Neural cell (in vitro differentiated cells): ENCODE data around the gene MACROD1. TPM values are rescaled to one million over a fixed set of nuclear protein-coding genes. Genes with fewer than 3 reads are reported as not detected.

Source experiments
- H2AFZ ChIP-seq: fragments of 200-600, 300-800 bp; sonication (generic), shearing (Covaris generic); 2 replicates; pipeline ENCODE4 v1.6.0; 2014; ENCODE audit warnings: low read depth, mild to moderate bottlenecking, antibody characterized with exemption, low read length, moderate library complexity
- H3F3A ChIP-seq: fragments of 200-600 bp; shearing (Covaris generic); 2 replicates; pipeline ENCODE4 v1.6.1; 2016; ENCODE audit warnings: mild to moderate bottlenecking, moderate library complexity, mixed read lengths, antibody characterized with exemption, low read length; ENCODE audit not compliant: insufficient read depth, poor library complexity, severe bottlenecking
- H3K27ac ChIP-seq: fragments of 200-600, 300-800 bp; sonication (generic), shearing (Covaris generic); 2 replicates; pipeline ENCODE4 v1.5.1; 2014; ENCODE audit warnings: mild to moderate bottlenecking, low read length, moderate library complexity
- H3K27me3 ChIP-seq: fragments of 300-800, 200-600 bp; sonication (generic), shearing (Covaris generic); 2 replicates; pipeline ENCODE4 v1.6.0; 2014; ENCODE audit warnings: mild to moderate bottlenecking, low read depth, low read length, moderate library complexity; ENCODE audit not compliant: insufficient read depth
- H3K36me3 ChIP-seq: fragments of 300-800, 200-600 bp; sonication (generic), shearing (Covaris generic); 2 replicates; pipeline ENCODE4 v1.5.1; 2014; ENCODE audit warnings: mild to moderate bottlenecking, antibody characterized with exemption, low read length, moderate library complexity; ENCODE audit not compliant: insufficient read depth
- H3K4me2 ChIP-seq: fragments of 300-800, 200-600 bp; sonication (generic), shearing (Covaris generic); 2 replicates; pipeline ENCODE4 v1.6.0; 2014; ENCODE audit warnings: mild to moderate bottlenecking, low read length
- H3K4me3 ChIP-seq: fragments of 300-800, 200-600 bp; sonication (generic), shearing (Covaris generic); 2 replicates; pipeline ENCODE4 v1.5.1; 2014; ENCODE audit warnings: mild to moderate bottlenecking, low read length, moderate library complexity
- H3K79me2 ChIP-seq: fragments of 200-600 bp; shearing (Covaris generic); replicated peaks from 2 replicates; pipeline ENCODE4 v1.6.0; 2014; ENCODE audit warnings: mild to moderate bottlenecking, low read length, moderate library complexity; ENCODE audit not compliant: insufficient read depth
- H3K9ac ChIP-seq: fragments of 300-800, 200-600 bp; sonication (generic), shearing (Covaris generic); 2 replicates; pipeline ENCODE4 v1.6.1; 2016; ENCODE audit warnings: mild to moderate bottlenecking, low read length, mixed read lengths
- H3K9me2 ChIP-seq: fragments of 200-600 bp; shearing (Covaris generic); 2 replicates; pipeline ENCODE4 v1.6.1; 2016; ENCODE audit warnings: mild to moderate bottlenecking, low read length, mixed read lengths; ENCODE audit not compliant: insufficient read depth
- H3K9me3 ChIP-seq: fragments of 200-600, 300-800 bp; sonication (generic), shearing (Covaris generic); 2 replicates; pipeline ENCODE4 v1.6.1; 2016; ENCODE audit warnings: mild to moderate bottlenecking, mixed run types, low read length, moderate library complexity, mixed read lengths
- H4K20me1 ChIP-seq: fragments of 200-600 bp; shearing (Covaris generic); 2 replicates; pipeline ENCODE4 v1.6.1; 2016; ENCODE audit warnings: mild to moderate bottlenecking, mixed run types; ENCODE audit not compliant: insufficient read depth
- CTCF ChIP-seq: fragments of 450-650 bp; IDR thresholded peaks from 2 replicates; pipeline ENCODE4 v1.5.1; 2014; ENCODE audit warnings: antibody characterized with exemption, mild to moderate bottlenecking, moderate library complexity; ENCODE audit not compliant: poor library complexity, severe bottlenecking
- EP300 ChIP-seq: fragments of 450-650 bp; conservative IDR thresholded peaks from 2 replicates; pipeline ENCODE4 v1.6.1; 2014; ENCODE audit warnings: antibody characterized with exemption, mild to moderate bottlenecking, moderate library complexity; ENCODE audit not compliant: poor library complexity, severe bottlenecking
- EZH2 ChIP-seq: fragments of 200-600, 300-800 bp; shearing (Covaris generic), sonication (generic); IDR thresholded peaks from 2 replicates; pipeline ENCODE4 v1.6.1; 2014; ENCODE audit warnings: antibody characterized with exemption, low read length, borderline replicate concordance, mild to moderate bottlenecking; ENCODE audit not compliant: insufficient read depth, poor library complexity, severe bottlenecking
- MXI1 ChIP-seq: fragments of 450-650 bp; conservative IDR thresholded peaks from 2 replicates; pipeline ENCODE4 v1.6.1; 2014; ENCODE audit warnings: antibody characterized with exemption, mild to moderate bottlenecking; ENCODE audit not compliant: poor library complexity, severe bottlenecking
- POLR2AphosphoS5 ChIP-seq: IDR thresholded peaks from 2 replicates; pipeline ENCODE4 v1.6.1; 2012
- RAD21 ChIP-seq: fragments of 450-650 bp; conservative IDR thresholded peaks from 2 replicates; pipeline ENCODE4 v1.6.1; 2014; ENCODE audit warnings: antibody characterized with exemption, mild to moderate bottlenecking, moderate library complexity
- REST ChIP-seq: IDR thresholded peaks from 2 replicates; pipeline ENCODE4 v1.6.1; 2012; ENCODE audit warnings: borderline replicate concordance
- SMC3 ChIP-seq: fragments of 450-650 bp; conservative IDR thresholded peaks from 2 replicates; pipeline ENCODE4 v1.6.1; 2014; ENCODE audit warnings: antibody characterized with exemption, mild to moderate bottlenecking, moderate library complexity; ENCODE audit not compliant: poor library complexity
- TAF1 ChIP-seq: IDR thresholded peaks from 2 replicates; pipeline ENCODE4 v1.6.1; 2012; ENCODE audit warnings: low read depth
- polyA plus RNA-seq: library from polyadenylated mRNA; depleted of rRNA; stranded (reverse); fragments of >200 nt; gene quantifications from 2 replicates; pipeline ENCODE4 v1.2.3, GENCODE V29; 2014

The MACROD1 gene
- polyA plus RNA-seq, 1 donor from 2014 or later, result 30.8 TPM

- Histone ChIP-seq H2AFZ (no peak overlapping the region), H3K4me2 (no peak overlapping the region), H4K20me1 (no peaks in the 10 kb centered on the region), H3K4me3 (no peak overlapping the region), H3K79me2 (no peaks in the 10 kb centered on the region), H3K27me3 (no peaks in the 10 kb centered on the region), H3F3A (no peaks in the 10 kb centered on the region), H3K36me3 (no peaks in the 10 kb centered on the region), H3K9ac (no peak overlapping the region), H3K9me2 (no peaks in the 10 kb centered on the region), H3K27ac (no peak overlapping the region), H3K9me3 (no peaks in the 10 kb centered on the region)
- no peak for TF ChIP-seq SMC3
These were observed 64.5 kb downstream of the MACROD1 start for GRCh38 chr11:64101461-64101860.

- no peak overlapping the region for H3K27ac ChIP-seq
- no peaks in the 10 kb centered on the region for H3K27me3 ChIP-seq
- H3K36me3 ChIP-seq, result no peaks in the 10 kb centered on the region
- H3K79me2 ChIP-seq, result no peaks in the 10 kb centered on the region
- no peaks in the 10 kb centered on the region for H4K20me1 ChIP-seq
- H3F3A ChIP-seq, result no peaks in the 10 kb centered on the region
- no peaks in the 10 kb centered on the region for H3K9me2 ChIP-seq
- H3K4me3 ChIP-seq, result no peak overlapping the region
- no peak overlapping the region for H2AFZ ChIP-seq
- no peak overlapping the region for H3K9ac ChIP-seq
- H3K4me2 ChIP-seq, result no peak overlapping the region
- no peaks in the 10 kb centered on the region for H3K9me3 ChIP-seq
- TF ChIP-seq MXI1 (no peak), TAF1 (no peak), RAD21 (no peak), EZH2 (no peak), REST (no peak), CTCF (no peak), POLR2AphosphoS5 (no peak), EP300 (no peak), SMC3 (no peak)
These were observed 65.0 kb downstream of the MACROD1 start for GRCh38 chr11:64100782-64101353.

- TF ChIP-seq REST (no peak), EZH2 (no peak), SMC3 (no peak), EP300 (no peak), RAD21 (no peak), MXI1 (no peak), TAF1 (no peak), POLR2AphosphoS5 (no peak), CTCF (no peak)
- no peaks in the 10 kb centered on the region for H3K79me2 ChIP-seq
- H3F3A ChIP-seq, result no peaks in the 10 kb centered on the region
- H3K4me3 ChIP-seq, result no peak overlapping the region
- no peaks in the 10 kb centered on the region for H3K9me2 ChIP-seq
- no peak overlapping the region for H3K4me2 ChIP-seq
- H3K9me3 ChIP-seq, result no peaks in the 10 kb centered on the region
- H3K27me3 ChIP-seq, result no peaks in the 10 kb centered on the region
- H3K27ac ChIP-seq, result no peak overlapping the region
- H3K9ac ChIP-seq, result no peak overlapping the region
- no peaks in the 10 kb centered on the region for H4K20me1 ChIP-seq
- H3K36me3 ChIP-seq, result no peaks in the 10 kb centered on the region
- no peak overlapping the region for H2AFZ ChIP-seq
These were observed 65.6 kb downstream of the MACROD1 start for GRCh38 chr11:64100360-64100759.
